ENCODE measurements around the gene SEPTIN1. TPM values are rescaled to one million over a fixed set of nuclear protein-coding genes. Genes with fewer than 3 reads are reported as not detected.

The SEPTIN1 gene
- total RNA-seq, 2 experiments from 2014 or later, result 133 to 181 TPM

DNA sequence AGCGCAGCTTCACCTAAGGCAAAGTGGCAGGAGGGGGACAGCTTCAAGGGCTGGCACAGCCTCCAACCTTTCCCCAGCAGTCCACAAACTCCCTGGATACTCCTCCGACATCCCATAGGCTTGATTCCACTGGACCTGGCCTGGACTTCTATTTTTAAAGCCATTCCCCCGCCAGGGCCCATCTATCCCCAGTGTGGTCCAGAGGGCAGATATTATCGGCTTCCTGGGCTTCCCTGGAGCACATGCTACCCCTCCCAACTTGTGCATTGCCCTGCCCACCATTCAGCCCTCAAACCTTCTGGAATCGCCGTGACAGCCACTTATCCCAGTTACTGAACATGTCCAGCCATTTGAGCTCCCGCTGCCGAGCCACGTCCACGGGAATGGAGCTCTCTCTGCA, 17.2 kb downstream of the SEPTIN1 start:
- no peaks in the 10 kb centered on the region for H3K9me3 ChIP-seq (ENCODE audit: low read length)
- H3K79me2 ChIP-seq (ENCODE audit: insufficient read depth, low read depth, low read length), result peaks cover 80% of the 10 kb centered on the region
- H3K4me2 ChIP-seq (ENCODE audit: low read length), result no peak overlapping the region
- no peak overlapping the region for H3K4me3 ChIP-seq (ENCODE audit: low read depth, low read length, poor library complexity, severe bottlenecking)
- no TSS peak for BruUV-seq (replicated peaks)
- H3K4me1 ChIP-seq (ENCODE audit: insufficient read depth, low read length, poor library complexity, severe bottlenecking), result peaks cover 24% of the 10 kb centered on the region
- CTCF ChIA-PET (ENCODE audit: unreplicated experiment), result no interaction called here
- no peak for DNase-seq (ENCODE audit: low spot score)
- POLR2A ChIA-PET, result interaction anchor here (2.1 kb wide), 1 partner anchor 11 kb away, joined by 7 read pairs; the partner anchor contains the start of gene CD2BP2
- H3K9me2 ChIP-seq (ENCODE audit: insufficient read depth, low read length), result no peaks in the 10 kb centered on the region
- H4K20me1 ChIP-seq (ENCODE audit: insufficient read depth, low read length), result peaks cover 20% of the 10 kb centered on the region
- H3K27ac ChIP-seq (ENCODE audit: low read depth, low read length, poor library complexity, severe bottlenecking), result no peak overlapping the region
- no peak overlapping the region for H2AFZ ChIP-seq (ENCODE audit: low read length)
- intact Hi-C loops (cut with micrococcal nuclease; ENCODE audit: unreplicated experiment), result no loop called here
- peaks cover 85% of the 10 kb centered on the region for H3K36me3 ChIP-seq (ENCODE audit: insufficient read depth, low read length)
- TF ChIP-seq EZH2phosphoT487 (IDR thresholded peaks at IDR 0.05; ENCODE audit: borderline replicate concordance, low read depth, low read length), result no peak
- TF ChIP-seq, protein P1, sequence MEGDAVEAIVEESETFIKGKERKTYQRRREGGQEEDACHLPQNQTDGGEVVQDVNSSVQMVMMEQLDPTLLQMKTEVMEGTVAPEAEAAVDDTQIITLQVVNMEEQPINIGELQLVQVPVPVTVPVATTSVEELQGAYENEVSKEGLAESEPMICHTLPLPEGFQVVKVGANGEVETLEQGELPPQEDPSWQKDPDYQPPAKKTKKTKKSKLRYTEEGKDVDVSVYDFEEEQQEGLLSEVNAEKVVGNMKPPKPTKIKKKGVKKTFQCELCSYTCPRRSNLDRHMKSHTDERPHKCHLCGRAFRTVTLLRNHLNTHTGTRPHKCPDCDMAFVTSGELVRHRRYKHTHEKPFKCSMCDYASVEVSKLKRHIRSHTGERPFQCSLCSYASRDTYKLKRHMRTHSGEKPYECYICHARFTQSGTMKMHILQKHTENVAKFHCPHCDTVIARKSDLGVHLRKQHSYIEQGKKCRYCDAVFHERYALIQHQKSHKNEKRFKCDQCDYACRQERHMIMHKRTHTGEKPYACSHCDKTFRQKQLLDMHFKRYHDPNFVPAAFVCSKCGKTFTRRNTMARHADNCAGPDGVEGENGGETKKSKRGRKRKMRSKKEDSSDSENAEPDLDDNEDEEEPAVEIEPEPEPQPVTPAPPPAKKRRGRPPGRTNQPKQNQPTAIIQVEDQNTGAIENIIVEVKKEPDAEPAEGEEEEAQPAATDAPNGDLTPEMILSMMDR (conservative IDR thresholded peaks at IDR 0.05; ENCODE audit: low read length), result no peak

DNA sequence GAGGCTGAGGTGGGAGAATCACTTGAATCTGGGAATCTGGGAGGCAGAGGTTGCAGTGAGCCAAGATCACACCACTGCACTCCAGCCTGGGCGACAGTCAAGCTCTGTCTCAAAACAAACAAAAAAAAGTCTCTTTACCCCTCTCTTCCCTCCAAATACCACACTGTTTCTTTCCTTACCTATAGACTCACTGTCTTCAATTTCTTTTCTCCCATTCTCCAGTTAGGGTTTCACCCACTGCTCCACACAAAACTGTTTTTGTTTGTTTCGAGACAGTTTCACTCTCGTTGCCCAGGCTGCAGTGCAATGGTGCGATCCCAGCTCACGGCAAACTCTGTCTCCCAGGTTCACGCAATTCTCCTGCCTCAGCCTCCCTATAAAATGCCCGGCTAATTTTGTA, 21.2 kb downstream of the SEPTIN1 start:
- no peak for TF ChIP-seq EZH2phosphoT487 (IDR thresholded peaks at IDR 0.05; ENCODE audit: borderline replicate concordance, low read depth, low read length)
- TF ChIP-seq, protein P1 (conservative IDR thresholded peaks at IDR 0.05; ENCODE audit: low read length), result no peak
- Histone ChIP-seq H3K4me2 (ENCODE audit: low read length) (no peak overlapping the region), H3K79me2 (ENCODE audit: insufficient read depth, low read depth, low read length) (peaks cover 42% of the 10 kb centered on the region), H4K20me1 (ENCODE audit: insufficient read depth, low read length) (no peaks in the 10 kb centered on the region; the same call in 1 of the 2 replicates), H3K4me3 (ENCODE audit: low read depth, low read length, poor library complexity, severe bottlenecking) (no peak overlapping the region), H3K9me2 (ENCODE audit: insufficient read depth, low read length) (no peaks in the 10 kb centered on the region), H3K27ac (ENCODE audit: low read depth, low read length, poor library complexity, severe bottlenecking) (no peak overlapping the region), H2AFZ (ENCODE audit: low read length) (no peak overlapping the region), H3K4me1 (ENCODE audit: insufficient read depth, low read length, poor library complexity, severe bottlenecking) (peaks cover 21% of the 10 kb centered on the region), H3K36me3 (ENCODE audit: insufficient read depth, low read length) (peaks cover 94% of the 10 kb centered on the region), H3K9me3 (ENCODE audit: low read length) (no peaks in the 10 kb centered on the region)
- ChIA-PET POLR2A (interaction anchor here (0.8 kb wide), 1 partner anchor 9 kb away, joined by 5 read pairs; the partner anchor contains the start of gene TBC1D10B), CTCF (ENCODE audit: unreplicated experiment) (no interaction called here)
- intact Hi-C loops (cut with micrococcal nuclease; ENCODE audit: unreplicated experiment), result no loop called here
- BruUV-seq (replicated peaks), result no TSS peak
- DNase-seq (ENCODE audit: low spot score), result no peak

DNA sequence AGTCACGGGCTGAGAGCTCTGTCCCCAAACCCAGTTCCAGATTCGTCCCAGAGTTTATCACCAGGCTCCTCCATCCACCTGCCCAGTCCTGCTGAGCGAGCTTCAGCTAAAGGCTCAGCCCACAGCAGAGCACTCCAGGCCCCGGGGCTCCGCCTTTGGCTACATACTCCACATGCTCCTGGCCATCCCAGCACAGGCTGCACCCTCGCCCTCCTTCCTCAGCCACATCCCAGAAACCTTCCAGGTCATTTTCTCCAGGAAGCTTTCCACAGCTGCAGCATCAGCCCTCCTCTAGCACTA, 22.5 kb downstream of the SEPTIN1 start:
- Histone ChIP-seq H3K4me3 (ENCODE audit: low read depth, low read length, poor library complexity, severe bottlenecking) (no peak overlapping the region), H2AFZ (ENCODE audit: low read length) (no peak overlapping the region), H3K9me2 (ENCODE audit: insufficient read depth, low read length) (no peaks in the 10 kb centered on the region), H3K4me1 (ENCODE audit: insufficient read depth, low read length, poor library complexity, severe bottlenecking) (peaks cover 25% of the 10 kb centered on the region), H3K9me3 (ENCODE audit: low read length) (no peaks in the 10 kb centered on the region), H3K36me3 (ENCODE audit: insufficient read depth, low read length) (peaks cover 85% of the 10 kb centered on the region), H3K4me2 (ENCODE audit: low read length) (no peak overlapping the region), H4K20me1 (ENCODE audit: insufficient read depth, low read length) (no peaks in the 10 kb centered on the region; the same call in 1 of the 2 replicates), H3K79me2 (ENCODE audit: insufficient read depth, low read depth, low read length) (peaks cover 32% of the 10 kb centered on the region), H3K27ac (ENCODE audit: low read depth, low read length, poor library complexity, severe bottlenecking) (no peak overlapping the region)
- ChIA-PET POLR2A (no interaction called here), CTCF (ENCODE audit: unreplicated experiment) (no interaction called here)
- DNase-seq (ENCODE audit: low spot score), result no peak
- TF ChIP-seq EZH2phosphoT487 (IDR thresholded peaks at IDR 0.05; ENCODE audit: borderline replicate concordance, low read depth, low read length), result no peak
- TF ChIP-seq, protein P1 (conservative IDR thresholded peaks at IDR 0.05; ENCODE audit: low read length), result no peak
- BruUV-seq (replicated peaks), result no TSS peak
- intact Hi-C loops (cut with micrococcal nuclease; ENCODE audit: unreplicated experiment), result loop anchor here (10.0 kb wide), 1 partner anchor 295 kb away; the partner anchor contains the start of gene ALDOA

Measured in OCI-LY7 (cell line).